ENCODE results near the gene WDR45B.

Gene WDR45B

GRCh38 chr17:82686366-82687324 lies 38.4 kb upstream of the WDR45B start:
- no peaks in the 10 kb centered on the region for H3K4me1 ChIP-seq (ENCODE audit: low read depth, poor library complexity, severe bottlenecking)
- no peak overlapping the region for H2AFZ ChIP-seq (ENCODE audit: low read depth)
- H3K36me3 ChIP-seq (ENCODE audit: insufficient read depth) = no peaks in the 10 kb centered on the region
- no peaks in the 10 kb centered on the region for H4K20me1 ChIP-seq (ENCODE audit: insufficient read depth)
- H3K9ac ChIP-seq = no peak overlapping the region
- no peaks in the 10 kb centered on the region for H3K27me3 ChIP-seq (ENCODE audit: insufficient read depth, low read depth)
- no peaks in the 10 kb centered on the region for H3K79me2 ChIP-seq (ENCODE audit: insufficient read depth, low read depth)
- no peak overlapping the region for H3K4me2 ChIP-seq
- no peak for TF ChIP-seq CTCF (conservative IDR thresholded peaks at IDR 0.05; ENCODE audit: low read depth, low read length)
- H3K27ac ChIP-seq = no peak overlapping the region
- no peak overlapping the region for H3K4me3 ChIP-seq (IDR thresholded peaks at IDR 0.05; ENCODE audit: insufficient read depth, low read depth, low read length)

- Histone ChIP-seq H3K79me2 (ENCODE audit: insufficient read depth, low read depth) (no peaks in the 10 kb centered on the region), H2AFZ (ENCODE audit: low read depth) (no peak overlapping the region), H3K4me1 (ENCODE audit: low read depth, poor library complexity, severe bottlenecking) (no peaks in the 10 kb centered on the region), H3K4me3 (IDR thresholded peaks at IDR 0.05; ENCODE audit: insufficient read depth, low read depth, low read length) (no peak overlapping the region), H4K20me1 (ENCODE audit: insufficient read depth) (no peaks in the 10 kb centered on the region), H3K4me2 (no peak overlapping the region), H3K27me3 (ENCODE audit: insufficient read depth, low read depth) (no peaks in the 10 kb centered on the region), H3K9ac (no peak overlapping the region), H3K27ac (no peak overlapping the region), H3K36me3 (ENCODE audit: insufficient read depth) (no peaks in the 10 kb centered on the region)
- no peak for TF ChIP-seq CTCF (conservative IDR thresholded peaks at IDR 0.05; ENCODE audit: low read depth, low read length)
Measured at GRCh38 chr17:82685291-82685690, 37.0 kb upstream of the WDR45B start.

GRCh38 chr17:82684228-82684841 lies 36.1 kb upstream of the WDR45B start:
- Histone ChIP-seq H3K36me3 (ENCODE audit: insufficient read depth) (no peaks in the 10 kb centered on the region), H3K4me3 (IDR thresholded peaks at IDR 0.05; ENCODE audit: insufficient read depth, low read depth, low read length) (no peak overlapping the region), H3K27me3 (ENCODE audit: insufficient read depth, low read depth) (no peaks in the 10 kb centered on the region), H3K9ac (no peak overlapping the region), H2AFZ (ENCODE audit: low read depth) (no peak overlapping the region), H3K4me1 (ENCODE audit: low read depth, poor library complexity, severe bottlenecking) (no peaks in the 10 kb centered on the region), H3K4me2 (no peak overlapping the region), H4K20me1 (ENCODE audit: insufficient read depth) (no peaks in the 10 kb centered on the region), H3K79me2 (ENCODE audit: insufficient read depth, low read depth) (no peaks in the 10 kb centered on the region), H3K27ac (no peak overlapping the region)
- no peak for TF ChIP-seq CTCF (conservative IDR thresholded peaks at IDR 0.05; ENCODE audit: low read depth, low read length)

GRCh38 chr17:82683534-82683933 lies 35.3 kb upstream of the WDR45B start:
- Histone ChIP-seq H3K4me2 (no peak overlapping the region), H2AFZ (ENCODE audit: low read depth) (no peak overlapping the region), H3K4me1 (ENCODE audit: low read depth, poor library complexity, severe bottlenecking) (no peaks in the 10 kb centered on the region), H3K36me3 (ENCODE audit: insufficient read depth) (no peaks in the 10 kb centered on the region), H4K20me1 (ENCODE audit: insufficient read depth) (no peaks in the 10 kb centered on the region), H3K79me2 (ENCODE audit: insufficient read depth, low read depth) (no peaks in the 10 kb centered on the region), H3K4me3 (IDR thresholded peaks at IDR 0.05; ENCODE audit: insufficient read depth, low read depth, low read length) (no peak overlapping the region), H3K27me3 (ENCODE audit: insufficient read depth, low read depth) (no peaks in the 10 kb centered on the region), H3K27ac (no peak overlapping the region), H3K9ac (no peak overlapping the region)
- TF ChIP-seq CTCF (conservative IDR thresholded peaks at IDR 0.05; ENCODE audit: low read depth, low read length) = no peak
